Ovary (tissue), 3 donors: ENCODE results near the gene BBX.

Experiments
- EP300 ChIP-seq: sonication (generic); formaldehyde crosslinking; IDR thresholded peaks from one replicate; pipeline ENCODE4 v1.6.1; 2017; ENCODE audit warnings: antibody characterized with exemption
- POLR2A ChIP-seq: fragments of 450-650 bp; IDR thresholded peaks from one replicate; pipeline ENCODE4 v1.6.1; 2017; ENCODE audit warnings: antibody characterized with exemption, mild to moderate bottlenecking, moderate library complexity
- TF ChIP-seq, protein P1 (sequence below), 3 donors: fragments of 450-650 bp in 2 of 3; fragments of 200-600 bp in 1 of 3; IDR thresholded peaks; one replicate each; pipeline versions ENCODE4 v1.5.1 to v1.8.0; 2016 to 2022; ENCODE audit warnings: antibody characterized with exemption in 3 of 3, mild to moderate bottlenecking in 1 of 3
- donor health status: DM: no; HTN: no; CAD: no.

DNA sequence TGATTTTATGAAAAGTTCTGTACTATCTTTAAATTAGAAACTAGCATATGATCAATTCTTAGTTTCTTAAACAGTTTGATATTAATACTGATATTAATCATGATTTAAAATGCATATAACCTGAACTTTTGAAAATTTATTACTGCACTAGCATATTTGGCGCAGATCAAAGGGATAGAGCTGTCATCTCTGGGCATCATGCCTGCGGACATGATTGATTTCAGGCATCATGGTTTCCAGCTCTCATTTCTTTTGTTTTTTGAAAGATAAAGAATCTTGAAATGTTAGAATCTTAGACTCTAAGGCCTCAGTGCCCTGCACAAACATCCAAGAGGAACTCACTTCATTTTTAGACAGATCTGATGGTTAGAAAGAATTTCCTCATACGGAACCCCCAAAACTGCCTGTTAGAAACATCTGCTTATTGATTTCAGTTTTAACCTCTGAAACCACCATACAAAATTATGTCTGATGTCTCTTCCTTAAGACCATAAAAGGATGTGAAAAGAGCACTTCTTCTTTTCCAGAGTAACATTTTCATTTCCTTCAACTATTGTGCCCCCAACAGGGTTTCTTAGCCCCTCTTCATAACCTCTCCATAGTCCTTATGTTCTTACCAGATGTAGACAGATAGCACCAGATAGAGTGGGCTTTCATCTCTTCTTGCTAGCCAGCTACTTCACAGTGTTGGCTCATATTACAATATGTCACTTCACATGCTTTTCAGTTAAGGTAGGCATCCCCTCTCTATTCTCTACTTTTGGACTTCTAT lies 110.8 kb downstream of the BBX start:
- TF ChIP-seq, protein P1, sequence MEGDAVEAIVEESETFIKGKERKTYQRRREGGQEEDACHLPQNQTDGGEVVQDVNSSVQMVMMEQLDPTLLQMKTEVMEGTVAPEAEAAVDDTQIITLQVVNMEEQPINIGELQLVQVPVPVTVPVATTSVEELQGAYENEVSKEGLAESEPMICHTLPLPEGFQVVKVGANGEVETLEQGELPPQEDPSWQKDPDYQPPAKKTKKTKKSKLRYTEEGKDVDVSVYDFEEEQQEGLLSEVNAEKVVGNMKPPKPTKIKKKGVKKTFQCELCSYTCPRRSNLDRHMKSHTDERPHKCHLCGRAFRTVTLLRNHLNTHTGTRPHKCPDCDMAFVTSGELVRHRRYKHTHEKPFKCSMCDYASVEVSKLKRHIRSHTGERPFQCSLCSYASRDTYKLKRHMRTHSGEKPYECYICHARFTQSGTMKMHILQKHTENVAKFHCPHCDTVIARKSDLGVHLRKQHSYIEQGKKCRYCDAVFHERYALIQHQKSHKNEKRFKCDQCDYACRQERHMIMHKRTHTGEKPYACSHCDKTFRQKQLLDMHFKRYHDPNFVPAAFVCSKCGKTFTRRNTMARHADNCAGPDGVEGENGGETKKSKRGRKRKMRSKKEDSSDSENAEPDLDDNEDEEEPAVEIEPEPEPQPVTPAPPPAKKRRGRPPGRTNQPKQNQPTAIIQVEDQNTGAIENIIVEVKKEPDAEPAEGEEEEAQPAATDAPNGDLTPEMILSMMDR (IDR thresholded peaks at IDR 0.05): no peak
- TF ChIP-seq POLR2A (no peak), EP300 (no peak)
